Suprapubic skin (tissue), 4 donors: ENCODE results near the gene PADI6. TPM values are rescaled to one million over a fixed set of nuclear protein-coding genes. Genes with fewer than 3 reads are reported as not detected.

ENCODE experiments used
- DNase-seq, 2 donors: peaks; one replicate each; pipeline ENCODE4 v3.0.0-alpha.2; 2019; ENCODE audit warnings: low spot score in 2 of 2
- H3K27ac ChIP-seq: fragments of 200-600 bp; sonication (generic); one replicate; pipeline ENCODE4 v1.5.1; 2019
- H3K27me3 ChIP-seq: fragments of 200-600 bp; sonication (generic); one replicate; pipeline ENCODE4 v1.5.1; 2019
- H3K36me3 ChIP-seq: fragments of 200-600 bp; sonication (generic); one replicate; pipeline ENCODE4 v1.5.1; 2019
- H3K4me1 ChIP-seq: fragments of 200-600 bp; sonication (generic); one replicate; pipeline ENCODE4 v1.5.1; 2019
- H3K4me3 ChIP-seq: fragments of 200-600 bp; sonication (generic); one replicate; pipeline ENCODE4 v1.5.1; 2019; ENCODE audit warnings: mild to moderate bottlenecking
- H3K9me3 ChIP-seq: fragments of 200-600 bp; sonication (generic); one replicate; pipeline ENCODE4 v1.5.1; 2019
- EP300 ChIP-seq: sonication (generic); formaldehyde crosslinking; IDR thresholded peaks from one replicate; pipeline ENCODE4 v1.6.1; 2017; ENCODE audit warnings: antibody characterized with exemption
- POLR2A ChIP-seq, 2 donors: fragments of 450-650 bp; IDR thresholded peaks; one replicate each; pipeline ENCODE4 v1.6.1; 2017; ENCODE audit warnings: antibody characterized with exemption in 2 of 2, mild to moderate bottlenecking in 2 of 2, moderate library complexity in 2 of 2
- POLR2AphosphoS5 ChIP-seq, 3 donors: sonication (generic); formaldehyde crosslinking; IDR thresholded peaks; one replicate each; pipeline ENCODE4 v1.6.1; 2017; ENCODE audit warnings: antibody characterized with exemption in 3 of 3
- WGBS: methylation state at CpG from one replicate; pipeline ENCODE4 v1.1.5; 2018; 5-methylcytosine and 5-hydroxymethylcytosine counted together
- total RNA-seq, 4 donors: library from RNA; depleted of rRNA; stranded (reverse); fragments of >200 nt; gene quantifications; one replicate each; pipeline ENCODE4 v1.1.0, GENCODE V29; 2016
- TF ChIP-seq, protein P1 (sequence below), 2 donors: fragments of 200-600 bp in 1 of 2; fragments of 450-650 bp in 1 of 2; sonication (generic) in 1 of 2; IDR thresholded peaks; one replicate each; pipeline ENCODE4 v1.5.1; 2016 to 2019; ENCODE audit warnings: antibody characterized with exemption in 2 of 2, mild to moderate bottlenecking in 1 of 2, moderate library complexity in 1 of 2

Gene PADI6
- total RNA-seq, 4 donors from 2014 or later = not detected

DNA sequence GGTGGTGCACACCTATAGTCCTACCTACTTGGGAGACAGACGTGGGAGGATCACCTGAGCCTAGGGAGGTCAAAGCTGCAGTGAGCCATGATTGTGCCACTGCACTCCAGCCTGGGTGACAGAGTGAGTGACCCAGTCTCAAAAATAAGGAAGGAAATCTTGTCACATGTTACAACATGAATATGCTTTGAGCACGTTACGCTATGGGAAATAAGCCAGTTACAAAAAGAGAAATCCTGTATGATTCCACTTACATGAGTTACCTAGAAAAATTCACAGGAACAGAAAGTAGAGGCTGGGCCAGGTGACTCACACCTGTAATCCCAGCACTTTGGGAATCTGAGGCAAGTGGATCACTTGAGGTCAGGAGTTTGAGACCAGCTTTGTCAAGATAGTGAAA is 6.7 kb upstream of the PADI6 start:
- WGBS = 48% methylated on average over 3 of the region's 3 CpGs

GRCh38 chr1:17369466-17369865 is 2.5 kb upstream of the PADI6 start:
- H3K9me3 ChIP-seq = no peaks in the 10 kb centered on the region
- peaks cover 20% of the 10 kb centered on the region for H3K27me3 ChIP-seq
- H3K4me3 ChIP-seq = no peak overlapping the region
- no peaks in the 10 kb centered on the region for H3K36me3 ChIP-seq
- H3K27ac ChIP-seq = no peak overlapping the region
- 40% methylated on average over 7 of the region's 9 CpGs for WGBS
- H3K4me1 ChIP-seq = no peaks in the 10 kb centered on the region
- no peak for TF ChIP-seq POLR2AphosphoS5 (IDR thresholded peaks at IDR 0.05)
- TF ChIP-seq, protein P1, sequence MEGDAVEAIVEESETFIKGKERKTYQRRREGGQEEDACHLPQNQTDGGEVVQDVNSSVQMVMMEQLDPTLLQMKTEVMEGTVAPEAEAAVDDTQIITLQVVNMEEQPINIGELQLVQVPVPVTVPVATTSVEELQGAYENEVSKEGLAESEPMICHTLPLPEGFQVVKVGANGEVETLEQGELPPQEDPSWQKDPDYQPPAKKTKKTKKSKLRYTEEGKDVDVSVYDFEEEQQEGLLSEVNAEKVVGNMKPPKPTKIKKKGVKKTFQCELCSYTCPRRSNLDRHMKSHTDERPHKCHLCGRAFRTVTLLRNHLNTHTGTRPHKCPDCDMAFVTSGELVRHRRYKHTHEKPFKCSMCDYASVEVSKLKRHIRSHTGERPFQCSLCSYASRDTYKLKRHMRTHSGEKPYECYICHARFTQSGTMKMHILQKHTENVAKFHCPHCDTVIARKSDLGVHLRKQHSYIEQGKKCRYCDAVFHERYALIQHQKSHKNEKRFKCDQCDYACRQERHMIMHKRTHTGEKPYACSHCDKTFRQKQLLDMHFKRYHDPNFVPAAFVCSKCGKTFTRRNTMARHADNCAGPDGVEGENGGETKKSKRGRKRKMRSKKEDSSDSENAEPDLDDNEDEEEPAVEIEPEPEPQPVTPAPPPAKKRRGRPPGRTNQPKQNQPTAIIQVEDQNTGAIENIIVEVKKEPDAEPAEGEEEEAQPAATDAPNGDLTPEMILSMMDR (IDR thresholded peaks at IDR 0.05) = no peak
- no peak for TF ChIP-seq EP300
- TF ChIP-seq POLR2A (IDR thresholded peaks at IDR 0.05) = no peak
- no peak for DNase-seq

More for the DNA sequence above, 6.7 kb upstream of the PADI6 start:
- H3K27ac ChIP-seq = no peak overlapping the region
- no peak for DNase-seq
- H3K9me3 ChIP-seq = no peaks in the 10 kb centered on the region
- no peaks in the 10 kb centered on the region for H3K36me3 ChIP-seq
- no peaks in the 10 kb centered on the region for H3K4me1 ChIP-seq
- H3K27me3 ChIP-seq = peaks cover 17% of the 10 kb centered on the region
- TF ChIP-seq, protein P1 (IDR thresholded peaks at IDR 0.05) = no peak
- no peak for TF ChIP-seq EP300
- H3K4me3 ChIP-seq = no peak overlapping the region

- no peak overlapping the region for H3K4me3 ChIP-seq
- no peak for DNase-seq
- peaks cover 26% of the 10 kb centered on the region for H3K27me3 ChIP-seq
- 45% methylated on average over 2 of the region's 2 CpGs for WGBS
- no peaks in the 10 kb centered on the region for H3K4me1 ChIP-seq
- H3K36me3 ChIP-seq = no peaks in the 10 kb centered on the region
- H3K27ac ChIP-seq = no peak overlapping the region
- no peaks in the 10 kb centered on the region for H3K9me3 ChIP-seq
- no peak for TF ChIP-seq EP300
- TF ChIP-seq, protein P1 (IDR thresholded peaks at IDR 0.05) = peak in 1 of 2 donors; percentile 24
Measured at GRCh38 chr1:17370618-17371017, 1.4 kb upstream of the PADI6 start.

DNA sequence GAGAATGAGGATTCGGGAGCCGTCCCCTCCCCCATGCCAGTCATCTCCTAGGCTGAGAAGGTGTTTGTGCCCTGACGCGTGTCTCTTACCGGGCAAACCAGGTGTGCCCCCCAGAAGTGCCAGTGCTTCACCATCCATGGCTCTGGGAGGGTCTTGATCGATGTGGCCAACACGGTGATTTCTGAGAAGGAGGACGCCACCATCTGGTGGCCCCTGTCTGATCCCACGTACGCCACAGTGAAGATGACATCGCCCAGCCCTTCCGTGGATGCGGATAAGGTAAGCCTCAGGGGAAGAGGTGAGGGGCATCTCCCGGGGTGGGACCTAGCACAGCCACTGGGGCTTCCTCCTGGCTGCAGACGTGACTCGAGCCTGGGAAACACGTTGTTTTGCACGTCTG is 959 bp downstream of the PADI6 start:
- Histone ChIP-seq H3K27me3 (peaks cover 29% of the 10 kb centered on the region), H3K4me3 (no peak overlapping the region), H3K27ac (no peak overlapping the region), H3K4me1 (no peaks in the 10 kb centered on the region), H3K9me3 (no peaks in the 10 kb centered on the region), H3K36me3 (no peaks in the 10 kb centered on the region)
- WGBS = 77% methylated on average over 17 of the region's 18 CpGs
- TF ChIP-seq POLR2AphosphoS5 (IDR thresholded peaks at IDR 0.05) (no peak), POLR2A (IDR thresholded peaks at IDR 0.05) (no peak), EP300 (no peak)
- TF ChIP-seq, protein P1 (IDR thresholded peaks at IDR 0.05) = no peak
- no peak for DNase-seq

DNA sequence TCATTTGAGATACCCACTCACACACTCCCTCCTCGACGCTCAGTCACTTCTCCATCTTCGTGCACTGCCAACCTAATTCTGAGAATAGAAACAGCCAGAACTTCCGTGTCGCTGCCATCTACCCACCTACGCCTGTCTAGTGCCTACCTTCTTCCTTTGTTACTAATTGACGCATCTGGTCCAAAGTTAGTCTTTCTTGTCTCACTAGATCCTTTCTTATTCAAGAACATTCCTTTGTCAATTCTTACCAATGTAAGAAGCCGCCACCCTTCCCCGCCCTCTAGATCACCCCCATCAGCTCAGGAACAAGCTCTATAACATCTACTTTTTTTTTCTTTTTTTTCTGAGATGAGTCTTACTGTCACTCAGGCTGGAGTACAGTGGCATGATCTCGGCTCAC is 3.7 kb downstream of the PADI6 start:
- WGBS = 92% methylated on average over 10 of the region's 10 CpGs
- H3K36me3 ChIP-seq = no peaks in the 10 kb centered on the region
- no peaks in the 10 kb centered on the region for H3K4me1 ChIP-seq
- peaks cover 27% of the 10 kb centered on the region for H3K27me3 ChIP-seq
- no peak for TF ChIP-seq POLR2A (IDR thresholded peaks at IDR 0.05)
- TF ChIP-seq EP300 = no peak
- no peak for TF ChIP-seq POLR2AphosphoS5 (IDR thresholded peaks at IDR 0.05)
- TF ChIP-seq, protein P1 (IDR thresholded peaks at IDR 0.05) = no peak
- no peaks in the 10 kb centered on the region for H3K9me3 ChIP-seq
- H3K4me3 ChIP-seq = no peak overlapping the region
- DNase-seq = no peak
- no peak overlapping the region for H3K27ac ChIP-seq
